Natural killer cell (primary cell): ENCODE measurements around the gene EFCAB8. TPM values are rescaled to one million over a fixed set of nuclear protein-coding genes. Genes with fewer than 3 reads are reported as not detected.

Experiments used
- ATAC-seq, 3 donors: fragments of 150-1000 bp in 2 of 3; fragments of 200-7000 bp in 1 of 3; cut with Tn5 transposase; 1 replicate in 1 of 3; 2 replicates in 2 of 3; pipeline ENCODE4 v1.10.0; 2021; ENCODE audit warnings: mild to moderate bottlenecking in 2 of 3, moderate library complexity in 2 of 3
- DNase-seq, 2 donors: peaks; one replicate each; pipeline versions ENCODE4 v3.0.0 to v3.0.0-alpha.2; 2013 to 2021; ENCODE audit warnings: mixed read lengths in 1 of 2
- H3K27ac ChIP-seq: one replicate; pipeline ENCODE4 v1.5.1; 2013; ENCODE audit warnings: mild to moderate bottlenecking, low read length
- H3K27me3 ChIP-seq: one replicate; pipeline ENCODE4 v1.6.1; 2013; ENCODE audit warnings: low read length; ENCODE audit not compliant: control insufficient read depth, insufficient read depth
- H3K36me3 ChIP-seq: one replicate; pipeline ENCODE4 v1.6.1; 2013; ENCODE audit warnings: low read length; ENCODE audit not compliant: control insufficient read depth, insufficient read depth
- H3K4me1 ChIP-seq: one replicate; pipeline ENCODE4 v1.6.1; 2013; ENCODE audit warnings: low read length; ENCODE audit not compliant: control insufficient read depth, insufficient read depth
- H3K4me3 ChIP-seq: one replicate; pipeline ENCODE4 v1.5.1; 2013; ENCODE audit warnings: low read length
- H3K9me3 ChIP-seq: one replicate; pipeline ENCODE4 v1.6.1; 2013; ENCODE audit warnings: low read length; ENCODE audit not compliant: control insufficient read depth, insufficient read depth
- H3K27ac Mint-ChIP-seq, 2 donors: one replicate each; pipeline ENCODE4 v1.8.0; 2022; ENCODE audit warnings: mild to moderate bottlenecking in 2 of 2, mixed read lengths in 2 of 2, moderate library complexity in 1 of 2
- H3K27me3 Mint-ChIP-seq, 2 donors: one replicate each; pipeline ENCODE4 v1.8.0; 2022; ENCODE audit warnings: low read depth in 2 of 2, mixed read lengths in 2 of 2
- H3K36me3 Mint-ChIP-seq: one replicate; pipeline ENCODE4 v1.8.0; 2022; ENCODE audit warnings: mixed read lengths
- H3K4me1 Mint-ChIP-seq, 2 donors: one replicate each; pipeline ENCODE4 v1.8.0; 2022; ENCODE audit warnings: mixed read lengths in 2 of 2
- H3K4me3 Mint-ChIP-seq: one replicate; pipeline ENCODE4 v1.8.0; 2022; ENCODE audit warnings: mild to moderate bottlenecking, moderate library complexity, mixed read lengths
- H3K9me3 Mint-ChIP-seq, 2 donors: one replicate each; pipeline ENCODE4 v1.8.0; 2022; ENCODE audit warnings: mixed read lengths in 2 of 2
- CTCF ChIP-seq: fragments of 200-600 bp; IDR thresholded peaks from one replicate; pipeline ENCODE4 v1.8.0; 2022; ENCODE audit warnings: antibody characterized with exemption
- WGBS: methylation state at CpG from one replicate; pipeline ENCODE4 v1.1.7; 2013; ENCODE audit warnings: missing lambda C conversion rate; ENCODE audit not compliant: insufficient coverage; 5-methylcytosine and 5-hydroxymethylcytosine counted together
- intact Hi-C: fragments of 100-400 bp; cut with micrococcal nuclease; formaldehyde crosslinking; loops from one replicate; pipeline ENCODE4 v1.14.2; 2022
- total RNA-seq, 4 donors: library from RNA; stranded (reverse); fragments of 120-200 nt in 1 of 4; gene quantifications; one replicate each; pipeline versions ENCODE4 v1.2.3 to v1.2.4, GENCODE V29; 2013 to 2022

EFCAB8 gene
- total RNA-seq, 3 donors from 2014 or later (not counting 1 experiment from before 2014, with no cell fraction given), result 1.2 to 2.9 (median 2.3) TPM

- intact Hi-C loops, result no loop called here
- Histone ChIP-seq H3K27me3 (no peaks in the 10 kb centered on the region), H3K4me1 (no peaks in the 10 kb centered on the region), H3K4me3 (no peak overlapping the region), H3K36me3 (no peaks in the 10 kb centered on the region), H3K27ac (no peak overlapping the region), H3K9me3 (no peaks in the 10 kb centered on the region)
- Mint-ChIP-seq H3K27ac (no peak overlapping the region), H3K27me3 (no peaks in the 10 kb centered on the region), H3K9me3 (no peaks in the 10 kb centered on the region), H3K36me3 (no peaks in the 10 kb centered on the region), H3K4me3 (no peak overlapping the region), H3K4me1 (no peaks in the 10 kb centered on the region)
- TF ChIP-seq CTCF, result no peak
- WGBS, result 91% methylated on average over 4 of the region's 5 CpGs
- no peak for DNase-seq
- no peak for ATAC-seq
Measured at GRCh38 chr20:32870985-32871384, 12.3 kb downstream of the EFCAB8 start.

- Histone ChIP-seq H3K27ac (no peak overlapping the region), H3K4me1 (no peaks in the 10 kb centered on the region), H3K4me3 (no peak overlapping the region), H3K36me3 (no peaks in the 10 kb centered on the region), H3K27me3 (no peaks in the 10 kb centered on the region), H3K9me3 (no peaks in the 10 kb centered on the region)
- intact Hi-C loops, result no loop called here
- Mint-ChIP-seq H3K27ac (no peak overlapping the region), H3K27me3 (no peaks in the 10 kb centered on the region), H3K36me3 (no peaks in the 10 kb centered on the region), H3K4me1 (no peaks in the 10 kb centered on the region), H3K4me3 (no peak overlapping the region), H3K9me3 (no peaks in the 10 kb centered on the region)
- ATAC-seq (no peak), DNase-seq (no peak)
- 61% methylated on average over 4 of the region's 4 CpGs for WGBS
- TF ChIP-seq CTCF, result no peak
Measured at GRCh38 chr20:32871627-32872160, 13.0 kb downstream of the EFCAB8 start.

- H3K4me3 Mint-ChIP-seq, result no peak overlapping the region
- no peak for TF ChIP-seq CTCF
- H3K4me1 Mint-ChIP-seq, result no peaks in the 10 kb centered on the region
Measured at GRCh38 chr20:32872266-32872665, 13.5 kb downstream of the EFCAB8 start.

GRCh38 chr20:32875673-32876072, 16.9 kb downstream of the EFCAB8 start:
- Histone ChIP-seq H3K27me3 (no peaks in the 10 kb centered on the region), H3K27ac (no peak overlapping the region), H3K4me1 (no peaks in the 10 kb centered on the region), H3K36me3 (peaks cover 3% of the 10 kb centered on the region), H3K9me3 (no peaks in the 10 kb centered on the region), H3K4me3 (no peak overlapping the region)
- no peak overlapping the region for H3K4me3 Mint-ChIP-seq
- no peaks in the 10 kb centered on the region for H3K4me1 Mint-ChIP-seq
- no peaks in the 10 kb centered on the region for H3K9me3 Mint-ChIP-seq
- no peaks in the 10 kb centered on the region for H3K36me3 Mint-ChIP-seq
- DNase-seq, result no peak
- 95% methylated on average over 9 of the region's 9 CpGs for whole genome bisulfite sequencing
- ATAC-seq, result no peak
- H3K27me3 Mint-ChIP-seq, result no peaks in the 10 kb centered on the region
- no peak overlapping the region for H3K27ac Mint-ChIP-seq
- intact Hi-C loops, result no loop called here
- no peak for TF ChIP-seq CTCF

More at GRCh38 chr20:32872266-32872665, 13.5 kb downstream of the EFCAB8 start:
- Histone ChIP-seq H3K27ac (no peak overlapping the region), H3K4me1 (no peaks in the 10 kb centered on the region), H3K27me3 (no peaks in the 10 kb centered on the region), H3K4me3 (no peak overlapping the region), H3K9me3 (no peaks in the 10 kb centered on the region), H3K36me3 (no peaks in the 10 kb centered on the region)
- Mint-ChIP-seq H3K27me3 (no peaks in the 10 kb centered on the region), H3K27ac (no peak overlapping the region), H3K9me3 (no peaks in the 10 kb centered on the region), H3K36me3 (no peaks in the 10 kb centered on the region)
- 82% methylated on average over 6 of the region's 6 CpGs for WGBS
- DNase-seq (no peak), ATAC-seq (no peak)
- intact Hi-C loops, result no loop called here
